ENCODE results near the gene ITGB2. TPM values are rescaled to one million over a fixed set of nuclear protein-coding genes. Genes with fewer than 3 reads are reported as not detected.

Gene ITGB2
- total RNA-seq, 1 experiment from 2014 or later, result 45.1 TPM

- H3K9me2 ChIP-seq (replicated peaks; ENCODE audit: low read length), result no peaks in the 10 kb centered on the region
- peak overlapping the region; percentile 76 for H3K27ac ChIP-seq (ENCODE audit: low read length)
- H3K9ac ChIP-seq (ENCODE audit: low read length), result no peak overlapping the region
- no peak overlapping the region for H3K4me3 ChIP-seq (ENCODE audit: low read length)
- intact Hi-C loops (cut with micrococcal nuclease), result loop anchor here (1.0 to 5.0 kb wide), 2 partner anchors 33 to 110 kb away; no protein-coding TSS in a partner anchor
- CTCF ChIA-PET, result interaction anchor here (0.6 kb wide), 1 partner anchor 109 kb away, joined by 3 read pairs; no protein-coding TSS in a partner anchor
- H3F3A ChIP-seq (ENCODE audit: low read length, unreplicated experiment), result peaks cover 5% of the 10 kb centered on the region
- peaks cover 12% of the 10 kb centered on the region for H3K79me2 ChIP-seq (ENCODE audit: low read length)
- peak overlapping the region; percentile 50 for H3K4me2 ChIP-seq (ENCODE audit: low read length)
- H3K4me1 ChIP-seq (ENCODE audit: insufficient read depth, low read length), result peaks cover 53% of the 10 kb centered on the region
- H3K36me3 ChIP-seq (ENCODE audit: low read depth, low read length), result no peaks in the 10 kb centered on the region
- H2AFZ ChIP-seq (ENCODE audit: low read length), result no peak overlapping the region
- POLR2A ChIA-PET (ENCODE audit: unreplicated experiment), result no interaction called here
- no peaks in the 10 kb centered on the region for H3K27me3 ChIP-seq (ENCODE audit: low read length)
- DNase-seq (no peak), ATAC-seq (no peak)
- H3K9me3 ChIP-seq (ENCODE audit: low read length), result no peaks in the 10 kb centered on the region
- H4K20me1 ChIP-seq (ENCODE audit: low read length), result no peaks in the 10 kb centered on the region
- no TSS peak for BruUV-seq (replicated peaks)
- no peak for TF ChIP-seq EZH2phosphoT487 (IDR thresholded peaks at IDR 0.05; ENCODE audit: borderline replicate concordance, low read length)
- no peak for TF ChIP-seq EZH2 (IDR thresholded peaks at IDR 0.05; ENCODE audit: low read length, unreplicated experiment)
- TF ChIP-seq CTCF (conservative IDR thresholded peaks at IDR 0.05; ENCODE audit: low read depth, low read length), result no peak
Measured at GRCh38 chr21:44910229-44911067, 10.3 kb downstream of the ITGB2 start.

- ATAC-seq (no peak), DNase-seq (no peak)
- Histone ChIP-seq H3K9me3 (ENCODE audit: low read length) (no peaks in the 10 kb centered on the region), H3F3A (ENCODE audit: low read length, unreplicated experiment) (peaks cover 5% of the 10 kb centered on the region), H3K4me3 (ENCODE audit: low read length) (no peak overlapping the region), H3K79me2 (ENCODE audit: low read length) (peaks cover 7% of the 10 kb centered on the region; the same call in 1 of the 2 replicates), H4K20me1 (ENCODE audit: low read length) (no peaks in the 10 kb centered on the region), H2AFZ (ENCODE audit: low read length) (no peak overlapping the region), H3K36me3 (ENCODE audit: low read depth, low read length) (no peaks in the 10 kb centered on the region), H3K27ac (ENCODE audit: low read length) (no peak overlapping the region), H3K27me3 (ENCODE audit: low read length) (no peaks in the 10 kb centered on the region), H3K4me2 (ENCODE audit: low read length) (no peak overlapping the region), H3K9ac (ENCODE audit: low read length) (no peak overlapping the region), H3K9me2 (replicated peaks; ENCODE audit: low read length) (no peaks in the 10 kb centered on the region), H3K4me1 (ENCODE audit: insufficient read depth, low read length) (peaks cover 46% of the 10 kb centered on the region)
- POLR2A ChIA-PET (ENCODE audit: unreplicated experiment), result no interaction called here
- TF ChIP-seq EZH2 (IDR thresholded peaks at IDR 0.05; ENCODE audit: low read length, unreplicated experiment), result no peak
- no peak for TF ChIP-seq CTCF (conservative IDR thresholded peaks at IDR 0.05; ENCODE audit: low read depth, low read length)
- TF ChIP-seq EZH2phosphoT487 (IDR thresholded peaks at IDR 0.05; ENCODE audit: borderline replicate concordance, low read length), result no peak
- intact Hi-C loops (cut with micrococcal nuclease), result loop anchor here (5.0 kb wide), 1 partner anchor 32 kb away; no protein-coding TSS in a partner anchor
- CTCF ChIA-PET, result no interaction called here
- no TSS peak for BruUV-seq (replicated peaks)
Measured at GRCh38 chr21:44909719-44910118, 11.0 kb downstream of the ITGB2 start.

GRCh38 chr21:44908908-44909307 is 11.8 kb downstream of the ITGB2 start:
- TF ChIP-seq EZH2 (IDR thresholded peaks at IDR 0.05; ENCODE audit: low read length, unreplicated experiment), result no peak
- no peak for TF ChIP-seq CTCF (conservative IDR thresholded peaks at IDR 0.05; ENCODE audit: low read depth, low read length)
- TF ChIP-seq EZH2phosphoT487 (IDR thresholded peaks at IDR 0.05; ENCODE audit: borderline replicate concordance, low read length), result no peak
- CTCF ChIA-PET, result no interaction called here

More at GRCh38 chr21:44908908-44909307, 11.8 kb downstream of the ITGB2 start:
- no peaks in the 10 kb centered on the region for H3K36me3 ChIP-seq (ENCODE audit: low read depth, low read length)
- H3K9me2 ChIP-seq (replicated peaks; ENCODE audit: low read length), result no peaks in the 10 kb centered on the region
- H3K27me3 ChIP-seq (ENCODE audit: low read length), result no peaks in the 10 kb centered on the region
- H3K4me1 ChIP-seq (ENCODE audit: insufficient read depth, low read length), result peaks cover 38% of the 10 kb centered on the region
- no peak overlapping the region for H3K4me3 ChIP-seq (ENCODE audit: low read length)
- no peaks in the 10 kb centered on the region for H4K20me1 ChIP-seq (ENCODE audit: low read length)
- ATAC-seq (no peak), DNase-seq (no peak)
- H2AFZ ChIP-seq (ENCODE audit: low read length), result no peak overlapping the region
- no peak overlapping the region for H3K4me2 ChIP-seq (ENCODE audit: low read length)
- peaks cover 7% of the 10 kb centered on the region; the same call in 1 of the 2 replicates for H3K79me2 ChIP-seq (ENCODE audit: low read length)
- no peaks in the 10 kb centered on the region for H3K9me3 ChIP-seq (ENCODE audit: low read length)
- H3F3A ChIP-seq (ENCODE audit: low read length, unreplicated experiment), result no peaks in the 10 kb centered on the region
- intact Hi-C loops (cut with micrococcal nuclease), result no loop called here
- BruUV-seq (replicated peaks), result no TSS peak
- H3K9ac ChIP-seq (ENCODE audit: low read length), result no peak overlapping the region
- no peak overlapping the region for H3K27ac ChIP-seq (ENCODE audit: low read length)
- POLR2A ChIA-PET (ENCODE audit: unreplicated experiment), result no interaction called here
